Measurements from ENCODE around the gene HM13.
"Not testable (repeated sequence)": the region's sequence is repeated elsewhere in the genome, so short reads cannot be mapped to it uniquely, and the experiment has no call there.

- TF ChIP-seq CTCF, POLR2A (IDR thresholded peaks at IDR 0.05): not testable (repeated sequence)
Observed at GRCh38 chr20:31579941-31580651, 65.9 kb downstream of the HM13 start.

All from ovary (tissue), 3 donors.